GM06990 (cell line): Measurements from ENCODE around the gene CGA.

Experiments used
- DNase-seq: peaks from one replicate; pipeline ENCODE4 v3.0.0-alpha.2; 2011; ENCODE audit not compliant: insufficient read length; ENCODE audit errors: extremely low read depth
- H3K27me3 ChIP-seq: replicated peaks from 2 replicates; pipeline ENCODE4 v1.6.0; 2011; ENCODE audit warnings: low read length; ENCODE audit not compliant: control insufficient read depth, insufficient read depth
- H3K36me3 ChIP-seq: 2 replicates; pipeline ENCODE4 v1.5.1; 2011; ENCODE audit warnings: low read length; ENCODE audit not compliant: control insufficient read depth, insufficient read depth
- H3K4me3 ChIP-seq: replicated peaks from 2 replicates; pipeline ENCODE4 v1.5.1; 2011; ENCODE audit warnings: low read depth, mild to moderate bottlenecking, control low read depth, low read length
- CTCF ChIP-seq: IDR thresholded peaks from 2 replicates; pipeline ENCODE4 v1.5.1; 2011; ENCODE audit warnings: low read length, control low read depth, mild to moderate bottlenecking, inconsistent platforms; ENCODE audit not compliant: insufficient read depth, poor library complexity, severe bottlenecking

The CGA gene

GRCh38 chr6:87088076-87088475 is 6.8 kb downstream of the CGA start:
- no peak for TF ChIP-seq CTCF
- no peak for DNase-seq

GRCh38 chr6:87082160-87082721 is 12.7 kb downstream of the CGA start:
- Histone ChIP-seq H3K4me3 (no peak overlapping the region), H3K36me3 (no peaks in the 10 kb centered on the region), H3K27me3 (no peaks in the 10 kb centered on the region)
- no peak for DNase-seq
- no peak for TF ChIP-seq CTCF

More at GRCh38 chr6:87088076-87088475, 6.8 kb downstream of the CGA start:
- Histone ChIP-seq H3K4me3 (no peak overlapping the region), H3K36me3 (no peaks in the 10 kb centered on the region), H3K27me3 (no peaks in the 10 kb centered on the region)

GRCh38 chr6:87078983-87079616 is 15.8 kb downstream of the CGA start:
- no peaks in the 10 kb centered on the region for H3K36me3 ChIP-seq
- H3K27me3 ChIP-seq, result no peaks in the 10 kb centered on the region
- TF ChIP-seq CTCF, result peak; percentile 92
- H3K4me3 ChIP-seq, result no peak overlapping the region
- no peak for DNase-seq

GRCh38 chr6:87075168-87075567 is 19.7 kb downstream of the CGA start:
- no peaks in the 10 kb centered on the region for H3K36me3 ChIP-seq
- DNase-seq, result no peak
- no peak overlapping the region for H3K4me3 ChIP-seq
- H3K27me3 ChIP-seq, result no peaks in the 10 kb centered on the region
- TF ChIP-seq CTCF, result no peak

- H3K36me3 ChIP-seq, result no peaks in the 10 kb centered on the region
- H3K27me3 ChIP-seq, result no peaks in the 10 kb centered on the region
- no peak overlapping the region for H3K4me3 ChIP-seq
- no peak for TF ChIP-seq CTCF
- no peak for DNase-seq
Measured at GRCh38 chr6:87074101-87074621, 20.7 kb downstream of the CGA start.

- no peaks in the 10 kb centered on the region for H3K36me3 ChIP-seq
- no peak for DNase-seq
- no peaks in the 10 kb centered on the region for H3K27me3 ChIP-seq
- no peak for TF ChIP-seq CTCF
- no peak overlapping the region for H3K4me3 ChIP-seq
Measured at GRCh38 chr6:87071683-87072082, 23.2 kb downstream of the CGA start.
